DOHH2 (cell line): Measurements from ENCODE around the gene EPS8.

ENCODE experiments used
- H3F3A ChIP-seq: fragments of 200-600 bp; sonication (generic), shearing (Covaris generic); 2 replicates; pipeline ENCODE4 v1.6.0; 2016; ENCODE audit warnings: antibody characterized with exemption, mild to moderate bottlenecking; ENCODE audit not compliant: control insufficient read depth, insufficient read depth
- H3K27ac ChIP-seq: fragments of 200-600 bp; sonication (generic); 2 replicates; pipeline ENCODE4 v1.5.1; 2014; ENCODE audit warnings: low read depth, mild to moderate bottlenecking, low read length, moderate library complexity
- H3K27me3 ChIP-seq: fragments of 200-600 bp; sonication (generic); 2 replicates; pipeline ENCODE4 v1.6.1; 2014; ENCODE audit warnings: mild to moderate bottlenecking, low read length, mixed read lengths; ENCODE audit not compliant: control insufficient read depth
- H3K36me3 ChIP-seq: fragments of 200-600 bp; sonication (generic); 2 replicates; pipeline ENCODE4 v1.6.1; 2014; ENCODE audit warnings: mild to moderate bottlenecking, low read length, moderate library complexity, mixed read lengths; ENCODE audit not compliant: control insufficient read depth
- H3K4me1 ChIP-seq: fragments of 200-600 bp; sonication (generic); 2 replicates; pipeline ENCODE4 v1.6.1; 2014; ENCODE audit warnings: mild to moderate bottlenecking, low read length, mixed read lengths; ENCODE audit not compliant: control insufficient read depth
- H3K4me2 ChIP-seq: fragments of 200-600 bp; sonication (generic); 2 replicates; pipeline ENCODE4 v1.6.0; 2014; ENCODE audit warnings: mild to moderate bottlenecking, low read length, moderate library complexity
- H3K4me3 ChIP-seq: fragments of 200-600 bp; sonication (generic); 2 replicates; pipeline ENCODE4 v1.5.1; 2014; ENCODE audit warnings: mild to moderate bottlenecking, low read length, mixed read lengths
- H3K79me2 ChIP-seq: fragments of 200-600 bp; sonication (generic); 2 replicates; pipeline ENCODE4 v1.6.1; 2014; ENCODE audit warnings: mild to moderate bottlenecking, low read length, mixed read lengths; ENCODE audit not compliant: control insufficient read depth
- H3K9me2 ChIP-seq: fragments of 200-600 bp; sonication (generic); replicated peaks from 2 replicates; pipeline ENCODE4 v1.6.1; 2014; ENCODE audit warnings: mild to moderate bottlenecking, low read length, mixed read lengths; ENCODE audit not compliant: control insufficient read depth
- H3K9me3 ChIP-seq: fragments of 200-600 bp; sonication (generic); 2 replicates; pipeline ENCODE4 v1.6.1; 2014; ENCODE audit warnings: antibody characterized with exemption, low read length, mixed read lengths; ENCODE audit not compliant: control insufficient read depth, insufficient read depth
- H4K20me1 ChIP-seq: fragments of 200-600 bp; sonication (generic); 2 replicates; pipeline ENCODE4 v1.6.0; 2014; ENCODE audit warnings: low read depth, mild to moderate bottlenecking, antibody characterized with exemption, low read length, moderate library complexity; ENCODE audit not compliant: control insufficient read depth, insufficient read depth
- CTCF ChIP-seq: fragments of 200-600 bp; sonication (generic); IDR thresholded peaks from one replicate; pipeline ENCODE4 v1.5.1; 2014; ENCODE audit warnings: antibody characterized with exemption, mild to moderate bottlenecking, low read depth, low read length; ENCODE audit not compliant: poor library complexity, severe bottlenecking
- EZH2phosphoT487 ChIP-seq: fragments of 200-600 bp; sonication (generic); IDR thresholded peaks from 2 replicates; pipeline ENCODE4 v1.6.1; 2017; ENCODE audit warnings: borderline replicate concordance, mild to moderate bottlenecking, antibody characterized with exemption, low read length, moderate library complexity, mixed read lengths

The EPS8 gene

GRCh38 chr12:15687583-15687982 lies 101.6 kb downstream of the EPS8 start:
- Histone ChIP-seq H3K27ac (no peak overlapping the region), H3K27me3 (peaks cover 4% of the 10 kb centered on the region; the same call in 1 of the 2 replicates), H3K4me3 (no peak overlapping the region), H3F3A (no peaks in the 10 kb centered on the region), H3K9me3 (no peaks in the 10 kb centered on the region), H3K36me3 (no peaks in the 10 kb centered on the region), H3K4me1 (no peaks in the 10 kb centered on the region), H3K4me2 (no peak overlapping the region), H4K20me1 (no peaks in the 10 kb centered on the region), H3K79me2 (no peaks in the 10 kb centered on the region), H3K9me2 (no peaks in the 10 kb centered on the region)
- TF ChIP-seq EZH2phosphoT487 (no peak), CTCF (no peak)

- Histone ChIP-seq H4K20me1 (no peaks in the 10 kb centered on the region), H3K27ac (no peak overlapping the region), H3K27me3 (peaks cover 4% of the 10 kb centered on the region; the same call in 1 of the 2 replicates), H3K79me2 (no peaks in the 10 kb centered on the region), H3K9me2 (no peaks in the 10 kb centered on the region), H3K4me3 (no peak overlapping the region), H3K36me3 (no peaks in the 10 kb centered on the region), H3K4me1 (no peaks in the 10 kb centered on the region), H3F3A (no peaks in the 10 kb centered on the region), H3K9me3 (no peaks in the 10 kb centered on the region), H3K4me2 (no peak overlapping the region)
- TF ChIP-seq EZH2phosphoT487, result no peak
- no peak for TF ChIP-seq CTCF
These were observed 104.1 kb downstream of the EPS8 start for GRCh38 chr12:15684896-15685658.

- Histone ChIP-seq H3K4me3 (no peak overlapping the region), H3K79me2 (no peaks in the 10 kb centered on the region), H3K36me3 (no peaks in the 10 kb centered on the region), H3K27ac (no peak overlapping the region), H4K20me1 (no peaks in the 10 kb centered on the region), H3F3A (no peaks in the 10 kb centered on the region), H3K9me3 (no peaks in the 10 kb centered on the region), H3K4me2 (no peak overlapping the region), H3K9me2 (no peaks in the 10 kb centered on the region), H3K27me3 (peaks cover 4% of the 10 kb centered on the region; the same call in 1 of the 2 replicates), H3K4me1 (no peaks in the 10 kb centered on the region)
- TF ChIP-seq EZH2phosphoT487 (no peak), CTCF (no peak)
These were observed 106.4 kb downstream of the EPS8 start for GRCh38 chr12:15682826-15683225.
